GM18951 (cell line): ENCODE results near the gene INTS3.
A peak's percentile ranks its signal among the peaks of the same experiment; 100 is the strongest.

Experiments used
- POLR2A ChIP-seq: IDR thresholded peaks from 4 replicates; pipeline ENCODE4 v1.6.1; 2011; ENCODE audit warnings: mild to moderate bottlenecking; ENCODE audit not compliant: insufficient read length, insufficient read depth; ENCODE audit errors: extremely low read depth
- in situ Hi-C: fragments of 300-500 bp; cut with MboI; formaldehyde crosslinking; loops from one replicate; pipeline ENCODE4 v1.12.0; 2022; ENCODE audit warnings: low sequenced_read_pairs, mixed read lengths, inconsistent platforms; ENCODE audit not compliant: unreplicated experiment

INTS3 gene, protein sequence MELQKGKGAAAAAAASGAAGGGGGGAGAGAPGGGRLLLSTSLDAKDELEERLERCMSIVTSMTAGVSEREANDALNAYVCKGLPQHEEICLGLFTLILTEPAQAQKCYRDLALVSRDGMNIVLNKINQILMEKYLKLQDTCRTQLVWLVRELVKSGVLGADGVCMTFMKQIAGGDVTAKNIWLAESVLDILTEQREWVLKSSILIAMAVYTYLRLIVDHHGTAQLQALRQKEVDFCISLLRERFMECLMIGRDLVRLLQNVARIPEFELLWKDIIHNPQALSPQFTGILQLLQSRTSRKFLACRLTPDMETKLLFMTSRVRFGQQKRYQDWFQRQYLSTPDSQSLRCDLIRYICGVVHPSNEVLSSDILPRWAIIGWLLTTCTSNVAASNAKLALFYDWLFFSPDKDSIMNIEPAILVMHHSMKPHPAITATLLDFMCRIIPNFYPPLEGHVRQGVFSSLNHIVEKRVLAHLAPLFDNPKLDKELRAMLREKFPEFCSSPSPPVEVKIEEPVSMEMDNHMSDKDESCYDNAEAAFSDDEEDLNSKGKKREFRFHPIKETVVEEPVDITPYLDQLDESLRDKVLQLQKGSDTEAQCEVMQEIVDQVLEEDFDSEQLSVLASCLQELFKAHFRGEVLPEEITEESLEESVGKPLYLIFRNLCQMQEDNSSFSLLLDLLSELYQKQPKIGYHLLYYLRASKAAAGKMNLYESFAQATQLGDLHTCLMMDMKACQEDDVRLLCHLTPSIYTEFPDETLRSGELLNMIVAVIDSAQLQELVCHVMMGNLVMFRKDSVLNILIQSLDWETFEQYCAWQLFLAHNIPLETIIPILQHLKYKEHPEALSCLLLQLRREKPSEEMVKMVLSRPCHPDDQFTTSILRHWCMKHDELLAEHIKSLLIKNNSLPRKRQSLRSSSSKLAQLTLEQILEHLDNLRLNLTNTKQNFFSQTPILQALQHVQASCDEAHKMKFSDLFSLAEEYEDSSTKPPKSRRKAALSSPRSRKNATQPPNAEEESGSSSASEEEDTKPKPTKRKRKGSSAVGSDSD

DNA sequence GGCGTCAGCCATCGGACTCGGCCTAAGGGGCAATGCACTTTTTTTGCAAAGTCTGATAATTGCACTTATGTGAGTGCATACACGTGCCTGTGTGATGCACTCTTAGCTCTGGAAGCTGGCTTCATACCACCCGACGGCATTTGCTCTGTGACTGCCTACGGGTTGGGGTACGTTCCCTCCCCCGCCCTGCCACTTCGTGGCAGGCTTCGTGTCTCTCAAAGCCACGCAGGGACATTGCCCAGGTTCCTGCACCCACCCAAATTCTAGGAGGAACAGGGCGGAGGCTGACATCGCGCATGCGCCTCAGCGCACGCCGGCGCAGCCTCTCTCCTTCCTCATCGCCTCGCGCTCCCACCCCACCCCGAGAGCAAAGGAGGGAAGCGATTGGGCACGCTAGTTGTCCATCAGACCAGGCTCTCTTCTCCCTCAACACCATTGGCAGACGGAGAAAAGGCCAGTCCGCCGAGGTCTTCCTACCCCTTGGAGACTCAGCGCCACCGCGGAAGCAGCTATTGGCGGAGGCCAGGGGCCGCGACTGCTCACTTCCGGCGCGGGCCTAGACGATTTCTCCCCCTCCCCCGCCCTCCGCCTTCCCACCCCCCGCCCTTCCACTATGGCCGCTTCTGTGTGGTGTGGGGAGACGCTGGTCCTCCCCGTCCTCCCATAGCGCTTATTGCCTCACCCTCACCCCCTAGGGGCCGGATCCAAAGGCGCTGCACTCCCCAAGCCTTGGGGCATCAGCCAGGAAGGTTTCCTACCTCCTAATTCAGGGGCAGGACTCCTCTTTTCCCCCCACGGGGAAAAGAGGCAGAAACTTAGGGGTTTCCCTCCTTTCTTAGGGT is at the start of gene INTS3:
INTS3 (plus strand) TSS at position 588 of the 842 bp plus-strand sequence. CDS start 585 bp downstream, outside the sequence.
- TF ChIP-seq POLR2A: peak; percentile 88
- in situ Hi-C loops: no loop called here

DNA sequence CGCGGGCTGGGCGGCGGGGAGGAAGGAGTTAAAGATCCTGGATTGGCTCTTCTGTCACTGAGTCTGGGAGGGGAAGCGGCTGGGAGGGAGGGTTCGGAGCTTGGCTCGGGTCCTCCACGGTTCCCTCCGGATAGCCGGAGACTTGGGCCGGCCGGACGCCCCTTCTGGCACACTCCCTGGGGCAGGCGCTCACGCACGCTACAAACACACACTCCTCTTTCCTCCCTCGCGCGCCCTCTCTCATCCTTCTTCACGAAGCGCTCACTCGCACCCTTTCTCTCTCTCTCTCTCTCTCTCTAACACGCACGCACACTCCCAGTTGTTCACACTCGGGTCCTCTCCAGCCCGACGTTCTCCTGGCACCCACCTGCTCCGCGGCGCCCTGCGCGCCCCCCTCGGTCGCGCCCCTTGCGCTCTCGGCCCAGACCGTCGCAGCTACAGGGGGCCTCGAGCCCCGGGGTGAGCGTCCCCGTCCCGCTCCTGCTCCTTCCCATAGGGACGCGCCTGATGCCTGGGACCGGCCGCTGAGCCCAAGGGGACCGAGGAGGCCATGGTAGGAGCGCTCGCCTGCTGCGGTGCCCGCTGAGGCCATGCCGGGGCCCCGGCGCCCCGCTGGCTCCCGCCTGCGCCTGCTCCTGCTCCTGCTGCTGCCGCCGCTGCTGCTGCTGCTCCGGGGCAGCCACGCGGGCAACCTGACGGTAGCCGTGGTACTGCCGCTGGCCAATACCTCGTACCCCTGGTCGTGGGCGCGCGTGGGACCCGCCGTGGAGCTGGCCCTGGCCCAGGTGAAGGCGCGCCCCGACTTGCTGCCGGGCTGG is 49.1 kb upstream of the INTS3 start, which contains the start of gene NPR1:
NPR1 (plus strand) TSS at position 170 of the 818 bp plus-strand sequence; CDS start at position 591, 421 bp downstream.
- in situ Hi-C loops: loop anchor here (5.0 to 10.0 kb wide), 2 partner anchors 69 to 306 kb away; partner anchors contain the start of gene RAB13

GRCh38 chr1:153679337-153680119 is 48.3 kb upstream of the INTS3 start:
- in situ Hi-C loops: loop anchor here (5.0 to 10.0 kb wide), 2 partner anchors 68 to 305 kb away; partner anchors contain the start of gene RAB13
- no peak for TF ChIP-seq POLR2A

More for the DNA sequence above, 49.1 kb upstream of the INTS3 start, which contains the start of gene NPR1:
- no peak for TF ChIP-seq POLR2A

- TF ChIP-seq POLR2A: no peak
Measured at GRCh38 chr1:153680120-153680403, 47.8 kb upstream of the INTS3 start.

DNA sequence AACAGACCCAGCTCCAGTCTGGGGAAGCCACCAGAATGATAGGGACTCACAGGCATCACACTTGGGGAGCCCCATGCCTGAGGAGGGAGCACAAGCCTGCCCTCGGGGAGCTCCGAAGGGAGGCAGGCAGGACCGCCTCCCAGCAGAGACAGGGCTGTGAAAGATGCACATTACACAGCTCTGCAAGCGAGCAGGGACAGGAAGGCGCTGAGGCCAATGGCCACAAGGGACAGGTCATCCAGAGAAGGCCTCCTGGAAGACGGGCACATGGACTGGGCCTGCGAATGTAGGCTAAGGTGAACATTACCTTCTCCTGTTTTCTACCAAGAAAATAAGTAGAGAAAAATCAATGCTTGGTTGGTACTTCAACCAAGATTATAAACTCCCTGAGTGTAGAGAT is 45.1 kb upstream of the INTS3 start:
- in situ Hi-C loops: no loop called here

More at GRCh38 chr1:153680120-153680403, 47.8 kb upstream of the INTS3 start:
- in situ Hi-C loops: no loop called here

DNA sequence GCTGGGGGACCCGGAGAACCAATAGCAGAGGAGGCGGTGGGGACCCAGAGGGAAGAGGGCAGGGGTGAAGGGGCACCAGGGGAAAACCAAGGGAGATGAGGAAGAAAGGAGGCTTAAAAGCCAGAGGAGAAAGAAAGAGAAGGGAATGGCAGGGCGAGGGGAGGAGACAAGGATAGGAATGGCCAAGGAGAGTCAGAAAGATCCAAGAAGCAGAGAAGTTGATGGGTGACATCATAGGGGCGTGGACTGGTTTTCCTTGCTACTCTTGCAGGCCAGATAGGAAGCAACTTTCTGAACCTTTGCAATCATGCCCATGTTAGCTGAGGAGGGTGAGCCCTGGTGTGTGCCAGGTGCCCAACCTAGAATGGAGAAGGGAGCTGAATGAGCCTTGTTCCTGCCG is 44.0 kb upstream of the INTS3 start:
- in situ Hi-C loops: no loop called here
- TF ChIP-seq POLR2A: no peak

More for the DNA sequence above, 45.1 kb upstream of the INTS3 start:
- TF ChIP-seq POLR2A: no peak

DNA sequence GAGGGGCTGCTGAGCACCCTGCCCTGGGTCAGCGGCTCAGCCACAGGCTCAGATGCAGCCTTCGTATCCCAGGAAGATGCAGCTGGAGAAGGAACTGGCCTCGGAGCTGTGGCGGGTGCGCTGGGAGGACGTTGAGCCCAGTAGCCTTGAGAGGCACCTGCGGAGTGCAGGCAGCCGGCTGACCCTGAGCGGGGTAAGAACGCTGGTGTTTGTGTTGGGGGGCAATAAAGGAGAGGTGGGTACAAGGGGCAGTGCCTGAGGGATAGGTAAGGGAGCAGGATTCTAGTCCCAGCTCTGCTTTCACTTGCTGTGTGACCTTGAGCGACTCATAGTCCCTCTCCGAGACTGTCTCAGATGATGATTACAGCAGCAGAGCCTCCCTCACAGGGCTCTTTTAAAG is 43.0 kb upstream of the INTS3 start:
- in situ Hi-C loops: no loop called here
- no peak for TF ChIP-seq POLR2A

DNA sequence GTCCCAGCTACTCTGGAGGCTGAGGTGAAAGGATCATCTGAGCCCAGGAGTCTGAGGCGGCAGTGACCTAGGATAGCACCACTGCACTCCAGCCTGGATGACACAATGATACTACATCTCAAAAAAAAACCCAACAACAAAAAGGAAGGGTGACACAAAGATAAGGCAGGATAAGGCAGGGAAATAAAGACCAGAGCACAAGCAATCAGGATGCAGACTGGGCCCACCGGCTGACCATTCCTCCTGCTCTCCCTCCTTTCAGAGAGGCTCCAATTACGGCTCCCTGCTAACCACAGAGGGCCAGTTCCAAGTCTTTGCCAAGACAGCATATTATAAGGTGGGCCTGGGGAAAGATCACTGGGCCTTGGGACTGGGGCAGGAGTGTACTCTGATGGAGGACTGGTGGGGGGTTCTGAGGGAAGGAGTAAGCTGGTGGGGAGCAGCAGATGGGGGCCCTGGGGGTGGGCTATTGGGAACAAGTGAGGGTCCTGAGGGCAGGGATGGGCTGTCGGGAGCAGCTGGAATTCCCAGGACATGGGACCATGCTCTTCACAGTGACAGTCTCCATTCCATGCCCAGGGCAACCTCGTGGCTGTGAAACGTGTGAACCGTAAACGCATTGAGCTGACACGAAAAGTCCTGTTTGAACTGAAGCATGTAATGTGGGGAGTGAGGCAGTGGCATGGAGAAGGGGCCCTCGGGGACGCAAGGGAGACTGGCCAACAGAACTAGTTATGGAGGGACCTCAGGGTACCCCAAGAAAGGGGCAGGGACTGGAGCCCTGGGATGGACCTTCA is 42.1 kb upstream of the INTS3 start:
- in situ Hi-C loops: no loop called here
- TF ChIP-seq POLR2A: no peak

- in situ Hi-C loops: no loop called here
- TF ChIP-seq POLR2A: no peak
Measured at GRCh38 chr1:153687346-153688125, 40.3 kb upstream of the INTS3 start.
